ENCODE results near the gene CFAP90. TPM values are rescaled to one million over a fixed set of nuclear protein-coding genes. Genes with fewer than 3 reads are reported as not detected.
A peak's percentile ranks its signal among the peaks of the same experiment; 100 is the strongest.

Gene CFAP90
- total RNA-seq, 1 donor from 2014 or later = not detected

DNA sequence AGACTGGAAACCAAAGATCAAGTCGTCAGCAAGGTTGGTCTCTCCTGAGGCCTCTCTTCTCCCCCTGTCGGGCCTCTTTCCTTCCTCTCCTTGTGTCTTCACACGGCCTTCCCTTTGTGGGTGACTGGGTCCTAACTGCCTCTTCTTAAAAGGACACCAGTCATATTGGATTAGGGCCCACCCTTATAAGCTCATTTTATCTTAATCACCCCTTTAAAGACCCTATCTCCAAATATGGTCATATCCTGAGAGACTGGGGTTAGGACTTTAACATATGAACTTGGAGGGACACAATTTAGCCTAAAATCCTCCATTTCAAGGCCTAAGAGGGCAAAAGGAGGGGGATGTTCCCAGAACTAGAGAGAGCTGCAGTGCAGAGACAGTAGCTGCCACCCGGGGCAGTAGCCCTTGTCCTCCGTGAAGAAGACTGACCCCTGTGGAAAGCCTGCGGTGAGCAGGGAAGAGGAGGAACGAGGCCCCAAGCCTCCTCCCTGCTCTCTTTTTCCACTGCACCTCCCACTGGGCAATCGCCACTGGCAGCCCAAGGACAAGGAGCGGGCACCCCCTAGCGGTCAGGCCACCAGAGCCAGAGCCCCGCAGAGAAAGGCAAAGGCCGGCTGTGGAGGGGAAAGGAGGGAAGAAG lies 34.9 kb downstream of the CFAP90 start:
- H3K4me3 ChIP-seq (ENCODE audit: low read depth, low read length) = no peak overlapping the region
- no peak for DNase-seq (ENCODE audit: low read depth)
- TF ChIP-seq, protein P1, sequence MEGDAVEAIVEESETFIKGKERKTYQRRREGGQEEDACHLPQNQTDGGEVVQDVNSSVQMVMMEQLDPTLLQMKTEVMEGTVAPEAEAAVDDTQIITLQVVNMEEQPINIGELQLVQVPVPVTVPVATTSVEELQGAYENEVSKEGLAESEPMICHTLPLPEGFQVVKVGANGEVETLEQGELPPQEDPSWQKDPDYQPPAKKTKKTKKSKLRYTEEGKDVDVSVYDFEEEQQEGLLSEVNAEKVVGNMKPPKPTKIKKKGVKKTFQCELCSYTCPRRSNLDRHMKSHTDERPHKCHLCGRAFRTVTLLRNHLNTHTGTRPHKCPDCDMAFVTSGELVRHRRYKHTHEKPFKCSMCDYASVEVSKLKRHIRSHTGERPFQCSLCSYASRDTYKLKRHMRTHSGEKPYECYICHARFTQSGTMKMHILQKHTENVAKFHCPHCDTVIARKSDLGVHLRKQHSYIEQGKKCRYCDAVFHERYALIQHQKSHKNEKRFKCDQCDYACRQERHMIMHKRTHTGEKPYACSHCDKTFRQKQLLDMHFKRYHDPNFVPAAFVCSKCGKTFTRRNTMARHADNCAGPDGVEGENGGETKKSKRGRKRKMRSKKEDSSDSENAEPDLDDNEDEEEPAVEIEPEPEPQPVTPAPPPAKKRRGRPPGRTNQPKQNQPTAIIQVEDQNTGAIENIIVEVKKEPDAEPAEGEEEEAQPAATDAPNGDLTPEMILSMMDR (conservative IDR thresholded peaks at IDR 0.05; ENCODE audit: low read depth, low read length) = peak; percentile 97

DNA sequence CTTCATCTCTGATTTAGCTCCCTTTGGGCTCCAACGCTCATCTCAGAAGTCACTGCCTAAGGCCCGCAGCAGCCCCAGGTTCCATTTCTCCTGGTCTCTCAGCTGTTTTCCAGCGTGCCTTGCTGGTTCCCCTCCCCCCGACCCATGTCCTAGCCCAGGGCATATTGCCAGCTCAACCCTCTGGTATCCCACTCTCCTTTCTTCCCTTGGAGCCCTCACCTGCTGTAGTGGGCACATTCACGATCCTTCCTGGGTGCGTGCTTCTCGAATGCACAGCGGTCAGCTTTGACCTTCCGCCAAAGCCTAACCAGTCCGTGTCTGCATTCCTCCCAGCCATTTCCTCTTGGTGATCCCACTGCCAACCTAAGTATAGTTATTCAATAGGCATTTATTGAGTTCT lies 36.1 kb downstream of the CFAP90 start:
- H3K4me3 ChIP-seq (ENCODE audit: low read depth, low read length) = no peak overlapping the region
- DNase-seq (ENCODE audit: low read depth) = no peak
- TF ChIP-seq, protein P1 (conservative IDR thresholded peaks at IDR 0.05; ENCODE audit: low read depth, low read length) = no peak

DNA sequence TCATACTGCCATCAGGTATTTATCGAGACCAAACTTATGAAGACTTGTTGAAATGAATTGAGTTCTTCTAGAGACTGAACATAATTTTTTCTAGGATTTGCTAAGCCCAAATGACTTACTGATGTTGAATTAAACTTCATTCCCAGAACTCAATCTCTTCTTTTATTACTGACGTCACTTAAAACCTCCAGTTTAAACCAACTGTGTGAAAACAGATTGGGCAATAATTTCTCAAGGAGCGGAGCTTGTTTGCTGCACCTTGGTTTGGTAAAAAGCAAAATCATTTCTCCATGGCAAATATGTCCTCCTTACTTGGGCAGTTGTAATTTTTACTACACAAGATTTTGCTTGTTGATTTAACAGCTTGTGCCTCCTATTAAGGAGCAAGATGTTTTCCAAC lies 37.4 kb downstream of the CFAP90 start:
- TF ChIP-seq, protein P1 (conservative IDR thresholded peaks at IDR 0.05; ENCODE audit: low read depth, low read length) = no peak
- DNase-seq (ENCODE audit: low read depth) = no peak
- H3K4me3 ChIP-seq (ENCODE audit: low read depth, low read length) = no peak overlapping the region

DNA sequence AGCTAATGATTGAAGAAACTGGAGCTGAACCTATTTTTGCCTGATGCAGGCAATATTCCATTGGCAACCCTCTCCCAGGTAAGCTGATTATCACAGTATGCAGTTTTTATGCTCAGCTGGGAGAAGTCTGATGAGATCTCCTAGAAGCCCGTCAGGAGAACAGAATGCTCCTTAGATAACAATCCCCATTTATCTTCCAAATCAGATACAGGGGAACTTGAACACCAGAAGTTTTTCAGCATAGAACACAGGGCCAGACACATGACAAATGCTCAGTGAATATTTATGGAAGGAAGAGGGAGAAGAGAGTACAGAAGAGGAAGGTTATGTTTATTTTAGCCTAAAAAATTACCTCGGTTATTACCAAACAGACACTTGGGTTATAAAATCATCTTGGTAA lies 37.9 kb downstream of the CFAP90 start:
- no peak for DNase-seq (ENCODE audit: low read depth)
- no peak overlapping the region for H3K4me3 ChIP-seq (ENCODE audit: low read depth, low read length)
- TF ChIP-seq, protein P1 (conservative IDR thresholded peaks at IDR 0.05; ENCODE audit: low read depth, low read length) = no peak

DNA sequence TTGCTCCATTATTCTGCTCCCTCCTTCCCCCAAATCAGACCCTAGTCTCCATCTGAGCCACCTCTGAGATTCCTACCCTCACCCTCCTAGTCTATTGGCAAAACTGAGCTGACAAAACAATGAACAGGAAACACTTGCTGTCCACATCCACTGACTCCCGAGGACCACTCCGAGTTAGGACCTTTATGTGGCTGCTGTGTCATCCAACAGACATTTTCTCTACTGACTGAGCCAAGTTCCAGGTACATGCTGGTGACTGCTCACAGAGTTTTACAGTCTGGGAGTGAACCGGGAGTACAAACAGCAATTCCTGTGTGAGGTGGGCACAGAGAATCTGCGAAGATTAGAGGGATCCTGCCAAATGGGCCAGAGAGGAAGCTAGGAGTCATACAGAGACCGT lies 39.2 kb downstream of the CFAP90 start:
- DNase-seq (ENCODE audit: low read depth) = no peak
- no peak overlapping the region for H3K4me3 ChIP-seq (ENCODE audit: low read depth, low read length)
- TF ChIP-seq, protein P1 (conservative IDR thresholded peaks at IDR 0.05; ENCODE audit: low read depth, low read length) = no peak

- TF ChIP-seq, protein P1 (conservative IDR thresholded peaks at IDR 0.05; ENCODE audit: low read depth, low read length) = no peak
- DNase-seq (ENCODE audit: low read depth) = no peak
- no peak overlapping the region for H3K4me3 ChIP-seq (ENCODE audit: low read depth, low read length)
These were observed 41.9 kb downstream of the CFAP90 start for GRCh38 chr5:7808998-7809397.

GRCh38 chr5:7805379-7805778 lies 45.6 kb downstream of the CFAP90 start:
- DNase-seq (ENCODE audit: low read depth) = no peak
- H3K4me3 ChIP-seq (ENCODE audit: low read depth, low read length) = no peak overlapping the region
- TF ChIP-seq, protein P1 (conservative IDR thresholded peaks at IDR 0.05; ENCODE audit: low read depth, low read length) = peak; percentile 71

All from epithelial cell of proximal tubule (primary cell).